Hepatocyte (in vitro differentiated cells): ENCODE data around the gene MUC5AC. TPM values are rescaled to one million over a fixed set of nuclear protein-coding genes. Genes with fewer than 3 reads are reported as not detected.

Experiments
- DNase-seq: peaks from one replicate; pipeline ENCODE4 v3.0.0-alpha.2; 2016; ENCODE audit warnings: low spot score
- H2AFZ ChIP-seq: fragments of 200-600 bp; sonication (generic); 2 replicates; pipeline ENCODE4 v1.6.0; 2016; ENCODE audit warnings: antibody characterized with exemption, mild to moderate bottlenecking
- H3K27ac ChIP-seq: fragments of 200-600 bp; sonication (generic); 2 replicates; pipeline ENCODE4 v1.5.1; 2016; ENCODE audit warnings: mild to moderate bottlenecking
- H3K27me3 ChIP-seq: fragments of 200-600 bp; sonication (generic); 2 replicates; pipeline ENCODE4 v1.6.1; 2016
- H3K36me3 ChIP-seq: fragments of 200-600 bp; sonication (generic); replicated peaks from 2 replicates; pipeline ENCODE4 v1.5.1; 2016; ENCODE audit warnings: low read depth; ENCODE audit not compliant: insufficient read depth
- H3K4me1 ChIP-seq: fragments of 200-600 bp; sonication (generic); 2 replicates; pipeline ENCODE4 v1.5.1; 2016; ENCODE audit warnings: mild to moderate bottlenecking, moderate library complexity; ENCODE audit not compliant: insufficient read depth
- H3K4me2 ChIP-seq: fragments of 200-600 bp; sonication (generic); 2 replicates; pipeline ENCODE4 v1.6.0; 2016
- H3K4me3 ChIP-seq: fragments of 200-600 bp; sonication (generic); 2 replicates; pipeline ENCODE4 v1.5.1; 2016; ENCODE audit warnings: mild to moderate bottlenecking
- H3K79me2 ChIP-seq: fragments of 200-600 bp; sonication (generic); 2 replicates; pipeline ENCODE4 v1.6.0; 2017; ENCODE audit warnings: mild to moderate bottlenecking
- H3K9me2 ChIP-seq: fragments of 200-600 bp; sonication (generic); replicated peaks from 2 replicates; pipeline ENCODE4 v1.6.0; 2017; ENCODE audit warnings: mild to moderate bottlenecking; ENCODE audit not compliant: insufficient read depth
- H3K9me3 ChIP-seq: fragments of 200-600 bp; sonication (generic); 2 replicates; pipeline ENCODE4 v1.5.1; 2016; ENCODE audit warnings: low read depth, mild to moderate bottlenecking
- H4K20me1 ChIP-seq: fragments of 200-600 bp; sonication (generic); 2 replicates; pipeline ENCODE4 v1.6.0; 2016; ENCODE audit warnings: mild to moderate bottlenecking; ENCODE audit not compliant: insufficient read depth, poor library complexity, severe bottlenecking
- CTCF ChIP-seq: fragments of 200-600 bp; sonication (generic); IDR thresholded peaks from 2 replicates; pipeline ENCODE4 v1.5.1; 2016; ENCODE audit warnings: antibody characterized with exemption, mild to moderate bottlenecking; ENCODE audit not compliant: poor library complexity
- EZH2 ChIP-seq: fragments of 200-600 bp; sonication (generic); IDR thresholded peaks from 2 replicates; pipeline ENCODE4 v1.6.1; 2016; ENCODE audit warnings: antibody characterized with exemption, mild to moderate bottlenecking, borderline replicate concordance
- EZH2phosphoT487 ChIP-seq: fragments of 200-600 bp; sonication (generic); IDR thresholded peaks from one replicate; pipeline ENCODE4 v1.6.1; 2018; ENCODE audit warnings: antibody characterized with exemption, mild to moderate bottlenecking, low read depth, moderate library complexity; ENCODE audit not compliant: unreplicated experiment, severe bottlenecking
- WGBS: methylation state at CpG from one replicate; pipeline ENCODE4 v1.1.6; 2016; ENCODE audit warnings: low lambda C conversion rate; ENCODE audit errors: missing lambda C conversion rate; 5-methylcytosine and 5-hydroxymethylcytosine counted together
- polyA plus RNA-seq: library from polyadenylated mRNA; unstranded; fragments of >200 nt; fragmentation: Nextera tagmentation; extraction: Ambion mirVana; gene quantifications from 2 replicates; pipeline ENCODE4 v1.2.1, GENCODE V29; 2016
- total RNA-seq: library from RNA; depleted of rRNA; stranded (reverse); fragments of >200 nt; gene quantifications from 2 replicates; pipeline ENCODE4 v1.2.3, GENCODE V29; 2014

MUC5AC gene
- total and polyA plus RNA-seq, 2 experiments from 2014 or later: 0.07 to 0.08 TPM

GRCh38 chr11:1205121-1205986, 47.6 kb downstream of the MUC5AC start:
- H3K36me3 ChIP-seq: no peaks in the 10 kb centered on the region
- H3K27ac ChIP-seq: no peak overlapping the region
- H3K9me2 ChIP-seq: no peaks in the 10 kb centered on the region
- no peak overlapping the region for H2AFZ ChIP-seq
- H3K27me3 ChIP-seq: no peaks in the 10 kb centered on the region
- H3K4me1 ChIP-seq: no peaks in the 10 kb centered on the region
- DNase-seq: no peak
- no peak overlapping the region for H3K4me2 ChIP-seq
- no peak for TF ChIP-seq EZH2
- no peak overlapping the region for H3K4me3 ChIP-seq
- 83% methylated on average over 35 of the region's 35 CpGs for WGBS
- H4K20me1 ChIP-seq: no peaks in the 10 kb centered on the region
- H3K9me3 ChIP-seq: no peaks in the 10 kb centered on the region
- H3K79me2 ChIP-seq: no peaks in the 10 kb centered on the region

GRCh38 chr11:1205987-1206331, 48.2 kb downstream of the MUC5AC start:
- H3K4me2 ChIP-seq: no peak overlapping the region
- no peak overlapping the region for H2AFZ ChIP-seq
- WGBS: 89% methylated on average over 5 of the region's 8 CpGs
- no peaks in the 10 kb centered on the region for H3K79me2 ChIP-seq
- no peak overlapping the region for H3K27ac ChIP-seq
- no peaks in the 10 kb centered on the region for H3K4me1 ChIP-seq
- no peaks in the 10 kb centered on the region for H3K9me2 ChIP-seq
- no peaks in the 10 kb centered on the region for H3K9me3 ChIP-seq
- H3K4me3 ChIP-seq: no peak overlapping the region
- DNase-seq: no peak
- no peaks in the 10 kb centered on the region for H3K27me3 ChIP-seq
- TF ChIP-seq EZH2 (no peak), EZH2phosphoT487 (no peak), CTCF (no peak)
- H3K36me3 ChIP-seq: no peaks in the 10 kb centered on the region
- H4K20me1 ChIP-seq: no peaks in the 10 kb centered on the region

DNA sequence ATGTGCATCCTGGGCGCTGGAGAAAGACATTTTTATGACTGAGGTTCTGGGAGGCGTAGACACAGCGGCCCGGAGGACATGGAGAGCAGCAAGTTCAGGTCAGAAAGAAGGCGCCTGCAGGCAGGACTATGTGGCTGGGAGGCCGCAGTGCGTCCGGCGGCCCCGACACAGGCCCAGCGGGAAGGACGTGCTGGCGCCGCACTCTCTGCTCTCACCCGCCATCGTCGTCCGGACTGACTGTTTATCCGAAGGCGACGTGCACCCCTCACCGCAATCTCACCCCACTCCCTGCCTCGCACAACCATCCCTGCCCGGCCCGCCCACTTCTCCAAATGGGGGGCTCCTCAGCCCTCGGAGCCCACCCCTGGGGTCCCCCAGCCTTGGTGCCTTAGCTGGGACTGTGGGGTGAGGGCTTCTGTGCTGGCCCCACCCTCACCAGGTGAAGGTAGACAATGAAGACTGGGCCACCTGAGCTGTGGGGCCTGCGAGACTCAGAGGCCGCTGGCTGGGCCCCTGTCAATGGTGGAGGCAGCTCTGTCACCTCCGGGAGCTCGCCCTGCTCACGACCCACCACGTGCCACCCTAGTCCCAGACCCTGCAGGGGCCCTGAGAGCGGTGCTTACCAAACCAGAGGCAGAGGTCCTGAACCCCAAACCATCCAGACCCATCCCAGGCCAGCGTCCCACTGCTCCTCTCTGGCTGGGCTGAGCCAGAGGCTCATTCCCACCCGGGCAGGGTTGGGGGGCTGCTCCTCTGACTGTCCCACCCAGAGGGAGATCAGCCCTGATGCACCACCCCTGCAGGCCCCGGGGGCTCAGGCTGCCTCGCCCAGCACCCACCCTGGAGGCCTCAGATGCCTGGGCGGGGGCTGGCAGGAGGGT, 48.9 kb downstream of the MUC5AC start:
- no peak for TF ChIP-seq CTCF
- no peak for TF ChIP-seq EZH2
- no peak for TF ChIP-seq EZH2phosphoT487
- 89% methylated on average over 37 of the region's 38 CpGs for WGBS
- no peak overlapping the region for H3K27ac ChIP-seq
- no peaks in the 10 kb centered on the region for H3K9me3 ChIP-seq
- no peaks in the 10 kb centered on the region for H4K20me1 ChIP-seq
- H3K79me2 ChIP-seq: no peaks in the 10 kb centered on the region
- H2AFZ ChIP-seq: no peak overlapping the region
- no peaks in the 10 kb centered on the region for H3K4me1 ChIP-seq
- H3K4me2 ChIP-seq: no peak overlapping the region
- no peak overlapping the region for H3K4me3 ChIP-seq
- no peaks in the 10 kb centered on the region for H3K9me2 ChIP-seq
- no peaks in the 10 kb centered on the region for H3K27me3 ChIP-seq
- no peaks in the 10 kb centered on the region for H3K36me3 ChIP-seq
- no peak for DNase-seq
